ENCODE results near the gene ADRM1. TPM values are rescaled to one million over a fixed set of nuclear protein-coding genes. Genes with fewer than 3 reads are reported as not detected.

The ADRM1 gene
- total RNA-seq, 1 experiment from 2014 or later, result 659 TPM

GRCh38 chr20:62336775-62337557 is 34.2 kb downstream of the ADRM1 start:
- no peak for DNase-seq (ENCODE audit: low spot score)

GRCh38 chr20:62337558-62338293 is 34.9 kb downstream of the ADRM1 start:
- DNase-seq (ENCODE audit: low spot score), result no peak

GRCh38 chr20:62338294-62338620 is 35.5 kb downstream of the ADRM1 start:
- DNase-seq (ENCODE audit: low spot score), result no peak

- DNase-seq (ENCODE audit: low spot score), result no peak
Observed at GRCh38 chr20:62339647-62340062, 36.9 kb downstream of the ADRM1 start.

- DNase-seq (ENCODE audit: low spot score), result no peak
Observed at GRCh38 chr20:62342910-62343309, 40.1 kb downstream of the ADRM1 start.

GRCh38 chr20:62344092-62344491 is 41.3 kb downstream of the ADRM1 start:
- DNase-seq (ENCODE audit: low spot score), result no peak

GRCh38 chr20:62344782-62345181 is 42.0 kb downstream of the ADRM1 start:
- DNase-seq (ENCODE audit: low spot score), result no peak

GRCh38 chr20:62345681-62346370 is 43.0 kb downstream of the ADRM1 start:
- no peak for DNase-seq (ENCODE audit: low spot score)

- no peak for DNase-seq (ENCODE audit: low spot score)
Observed at GRCh38 chr20:62346398-62347150, 43.8 kb downstream of the ADRM1 start.

- no peak for DNase-seq (ENCODE audit: low spot score)
Observed at GRCh38 chr20:62347151-62347404, 44.3 kb downstream of the ADRM1 start.

GRCh38 chr20:62347445-62347844 is 44.6 kb downstream of the ADRM1 start:
- DNase-seq (ENCODE audit: low spot score), result no peak

- DNase-seq (ENCODE audit: low spot score), result no peak
Observed at GRCh38 chr20:62348604-62349003, 45.8 kb downstream of the ADRM1 start.

GRCh38 chr20:62349556-62350097 is 46.8 kb downstream of the ADRM1 start:
- DNase-seq (ENCODE audit: low spot score), result no peak

GRCh38 chr20:62350098-62350628 is 47.4 kb downstream of the ADRM1 start:
- peak; percentile 97 for DNase-seq (ENCODE audit: low spot score)

GRCh38 chr20:62350629-62351422 is 48.0 kb downstream of the ADRM1 start:
- DNase-seq (ENCODE audit: low spot score), result peak; percentile 67

- no peak for DNase-seq (ENCODE audit: low spot score)
Observed at GRCh38 chr20:62351469-62352401, 48.9 kb downstream of the ADRM1 start.

GRCh38 chr20:62352402-62353288 is 49.8 kb downstream of the ADRM1 start:
- peak; percentile 96 for DNase-seq (ENCODE audit: low spot score)

- DNase-seq (ENCODE audit: low spot score), result no peak
Observed at GRCh38 chr20:62353289-62354030, 50.7 kb downstream of the ADRM1 start.
